Smooth muscle cell (in vitro differentiated cells): Measurements from ENCODE around the gene SLC25A53. TPM values are rescaled to one million over a fixed set of nuclear protein-coding genes. Genes with fewer than 3 reads are reported as not detected.

Experiments used
- DNase-seq: peaks from one replicate; lab custom pipeline; 2025; ENCODE audit not compliant: unreplicated experiment; lab: John Stamatoyannopoulos, UW
- H2AFZ ChIP-seq: fragments of 200-600 bp; sonication (generic); 2 replicates; pipeline ENCODE4 v1.6.0; 2016; ENCODE audit warnings: antibody characterized with exemption, low read depth, mild to moderate bottlenecking
- H3F3A ChIP-seq: fragments of 200-600 bp; sonication (generic); 2 replicates; pipeline ENCODE4 v1.6.0; 2017; ENCODE audit warnings: antibody characterized with exemption, low read depth
- H3K27ac ChIP-seq: fragments of 200-600 bp; sonication (generic); 2 replicates; pipeline ENCODE4 v1.5.1; 2016; ENCODE audit warnings: low read depth, mild to moderate bottlenecking
- H3K27me3 ChIP-seq: fragments of 200-600 bp; sonication (generic); 2 replicates; pipeline ENCODE4 v1.6.1; 2016; ENCODE audit warnings: low read depth, mild to moderate bottlenecking
- H3K36me3 ChIP-seq: fragments of 200-600 bp; sonication (generic); 2 replicates; pipeline ENCODE4 v1.5.1; 2016; ENCODE audit warnings: low read depth
- H3K4me1 ChIP-seq: fragments of 200-600 bp; sonication (generic); 2 replicates; pipeline ENCODE4 v1.5.1; 2016; ENCODE audit warnings: low read depth
- H3K4me2 ChIP-seq: fragments of 200-600 bp; sonication (generic); 2 replicates; pipeline ENCODE4 v1.6.0; 2016; ENCODE audit warnings: mild to moderate bottlenecking
- H3K4me3 ChIP-seq: fragments of 200-600 bp; sonication (generic); 2 replicates; pipeline ENCODE4 v1.5.1; 2016; ENCODE audit warnings: mild to moderate bottlenecking
- H3K79me2 ChIP-seq: fragments of 200-600 bp; sonication (generic); 2 replicates; pipeline ENCODE4 v1.6.0; 2016; ENCODE audit warnings: low read depth, mild to moderate bottlenecking
- H3K9ac ChIP-seq: fragments of 200-600 bp; sonication (generic); 2 replicates; pipeline ENCODE4 v1.6.0; 2016; ENCODE audit warnings: low read depth
- H3K9me3 ChIP-seq: fragments of 200-600 bp; sonication (generic); replicated peaks from 2 replicates; pipeline ENCODE4 v1.5.1; 2016; ENCODE audit warnings: low read depth
- H4K20me1 ChIP-seq: fragments of 200-600 bp; sonication (generic); 2 replicates; pipeline ENCODE4 v1.6.0; 2016; ENCODE audit warnings: low read depth
- WGBS: methylation state at CpG from one replicate; pipeline ENCODE4 v1.1.7; 2016; ENCODE audit warnings: low lambda C conversion rate; 5-methylcytosine and 5-hydroxymethylcytosine counted together
- polyA plus RNA-seq: library from polyadenylated mRNA; unstranded; fragments of >200 nt; fragmentation: Nextera tagmentation; extraction: Ambion mirVana; gene quantifications from 2 replicates; pipeline ENCODE4 v1.2.1, GENCODE V29; 2016
- total RNA-seq: library from RNA; depleted of rRNA; stranded (reverse); fragments of >200 nt; gene quantifications from 2 replicates; pipeline ENCODE4 v1.2.3, GENCODE V29; 2014
- TF ChIP-seq, protein P1 (sequence below): fragments of 200-600 bp; sonication (generic); IDR thresholded peaks from 2 replicates; pipeline ENCODE4 v1.5.1; 2017; ENCODE audit warnings: borderline replicate concordance, mild to moderate bottlenecking, antibody characterized with exemption; ENCODE audit not compliant: insufficient read depth, poor library complexity, severe bottlenecking

The SLC25A53 gene
- total and polyA plus RNA-seq, 2 experiments from 2014 or later: 0.18 to 3.4 TPM

DNA sequence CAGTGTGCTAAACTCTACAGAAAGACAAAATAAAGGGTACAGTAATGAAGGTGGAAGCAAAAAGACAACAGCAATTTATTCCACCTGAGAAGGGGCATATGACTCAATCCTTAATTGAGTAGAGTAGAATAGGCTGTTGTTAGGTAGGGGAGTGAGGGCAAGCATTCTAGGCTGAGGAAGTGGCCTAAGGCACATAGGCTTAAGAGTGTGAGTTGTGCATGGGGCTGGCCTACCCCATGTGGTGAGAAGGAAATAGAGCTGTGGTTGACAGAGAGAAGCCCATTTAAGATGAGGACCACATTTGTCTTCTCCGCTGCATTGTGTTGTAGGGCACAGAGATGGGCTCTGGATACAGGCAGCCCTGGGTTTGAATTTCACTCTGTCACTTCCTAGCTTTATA, 47.9 kb downstream of the SLC25A53 start:
- TF ChIP-seq, protein P1, sequence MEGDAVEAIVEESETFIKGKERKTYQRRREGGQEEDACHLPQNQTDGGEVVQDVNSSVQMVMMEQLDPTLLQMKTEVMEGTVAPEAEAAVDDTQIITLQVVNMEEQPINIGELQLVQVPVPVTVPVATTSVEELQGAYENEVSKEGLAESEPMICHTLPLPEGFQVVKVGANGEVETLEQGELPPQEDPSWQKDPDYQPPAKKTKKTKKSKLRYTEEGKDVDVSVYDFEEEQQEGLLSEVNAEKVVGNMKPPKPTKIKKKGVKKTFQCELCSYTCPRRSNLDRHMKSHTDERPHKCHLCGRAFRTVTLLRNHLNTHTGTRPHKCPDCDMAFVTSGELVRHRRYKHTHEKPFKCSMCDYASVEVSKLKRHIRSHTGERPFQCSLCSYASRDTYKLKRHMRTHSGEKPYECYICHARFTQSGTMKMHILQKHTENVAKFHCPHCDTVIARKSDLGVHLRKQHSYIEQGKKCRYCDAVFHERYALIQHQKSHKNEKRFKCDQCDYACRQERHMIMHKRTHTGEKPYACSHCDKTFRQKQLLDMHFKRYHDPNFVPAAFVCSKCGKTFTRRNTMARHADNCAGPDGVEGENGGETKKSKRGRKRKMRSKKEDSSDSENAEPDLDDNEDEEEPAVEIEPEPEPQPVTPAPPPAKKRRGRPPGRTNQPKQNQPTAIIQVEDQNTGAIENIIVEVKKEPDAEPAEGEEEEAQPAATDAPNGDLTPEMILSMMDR: no peak
- Histone ChIP-seq H2AFZ (no peak overlapping the region), H3K36me3 (no peaks in the 10 kb centered on the region)

GRCh38 chrX:104105330-104106262, 51.2 kb downstream of the SLC25A53 start:
- H3F3A ChIP-seq: no peaks in the 10 kb centered on the region
- no peak overlapping the region for H3K4me2 ChIP-seq
- H3K9me3 ChIP-seq: no peaks in the 10 kb centered on the region
- H2AFZ ChIP-seq: no peak overlapping the region
- H3K4me3 ChIP-seq: no peak overlapping the region
- no peak overlapping the region for H3K27ac ChIP-seq
- no peaks in the 10 kb centered on the region for H3K79me2 ChIP-seq
- 76% methylated on average over 11 of the region's 11 CpGs for WGBS
- H3K36me3 ChIP-seq: no peaks in the 10 kb centered on the region
- no peak overlapping the region for H3K9ac ChIP-seq
- H3K4me1 ChIP-seq: no peaks in the 10 kb centered on the region
- H4K20me1 ChIP-seq: no peaks in the 10 kb centered on the region
- no peaks in the 10 kb centered on the region for H3K27me3 ChIP-seq
- no peak for DNase-seq
- TF ChIP-seq, protein P1: no peak

More for the DNA sequence above, 47.9 kb downstream of the SLC25A53 start:
- no peaks in the 10 kb centered on the region for H3K9me3 ChIP-seq
- no peak overlapping the region for H3K9ac ChIP-seq
- no peak for DNase-seq
- H3K27me3 ChIP-seq: no peaks in the 10 kb centered on the region
- H3K4me2 ChIP-seq: no peak overlapping the region
- whole genome bisulfite sequencing: 71% methylated on average over 1 of the region's 1 CpG
- no peaks in the 10 kb centered on the region for H3K79me2 ChIP-seq
- no peaks in the 10 kb centered on the region for H3F3A ChIP-seq
- H3K27ac ChIP-seq: no peak overlapping the region
- no peaks in the 10 kb centered on the region for H3K4me1 ChIP-seq
- no peak overlapping the region for H3K4me3 ChIP-seq
- no peaks in the 10 kb centered on the region for H4K20me1 ChIP-seq

DNA sequence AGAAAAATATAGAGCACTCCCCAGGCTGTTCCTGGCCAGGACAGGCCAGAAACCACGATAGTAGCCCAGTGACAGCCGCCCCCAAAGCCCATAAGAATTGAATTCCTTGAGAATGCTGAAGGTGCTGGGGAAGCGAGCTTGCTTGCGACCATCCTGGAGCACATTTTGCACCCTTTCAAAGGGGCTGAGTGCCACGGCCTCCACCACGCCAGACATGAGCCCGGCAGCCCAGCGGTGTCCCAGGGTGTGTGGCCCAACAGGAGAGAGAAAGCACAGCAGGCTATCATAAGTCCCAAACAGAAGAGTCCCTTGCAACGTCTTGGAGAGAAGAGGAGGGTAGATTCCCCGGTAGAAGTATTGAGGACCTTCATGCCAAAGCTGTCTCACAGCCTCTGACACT, 52.1 kb downstream of the SLC25A53 start:
- H3K27me3 ChIP-seq: peaks cover 4% of the 10 kb centered on the region
- whole genome bisulfite sequencing: 75% methylated on average over 10 of the region's 10 CpGs
- H3K79me2 ChIP-seq: no peaks in the 10 kb centered on the region
- no peak overlapping the region for H3K4me3 ChIP-seq
- no peaks in the 10 kb centered on the region for H3K36me3 ChIP-seq
- no peaks in the 10 kb centered on the region for H3F3A ChIP-seq
- no peak overlapping the region for H3K27ac ChIP-seq
- H3K4me2 ChIP-seq: no peak overlapping the region
- no peaks in the 10 kb centered on the region for H3K9me3 ChIP-seq
- TF ChIP-seq, protein P1: no peak
- H4K20me1 ChIP-seq: no peaks in the 10 kb centered on the region
- H3K9ac ChIP-seq: no peak overlapping the region
- DNase-seq: no peak
- H3K4me1 ChIP-seq: no peaks in the 10 kb centered on the region
- no peak overlapping the region for H2AFZ ChIP-seq
